IMR-90 (cell line): ENCODE results near the gene TBCA. TPM values are rescaled to one million over a fixed set of nuclear protein-coding genes. Genes with fewer than 3 reads are reported as not detected.
A peak's percentile ranks its signal among the peaks of the same experiment; 100 is the strongest.

ENCODE experiments used
- ATAC-seq: fragments of 200-7000 bp; cut with Tn5 transposase; 2 replicates; pipeline ENCODE4 v1.9.1; 2020; ENCODE audit warnings: low read depth, mild to moderate bottlenecking, moderate library complexity
- BruUV-seq: library from RNA; stranded (reverse); fragments of 400-500 nt; replicated peaks from 2 replicates; lab custom pipeline; 2021; lab: Mats Ljungman, UMichigan
- CTCF ChIA-PET: fragments of 300-600 bp; formaldehyde crosslinking; extraction: SDS; loops from one replicate; lab custom pipeline; 2021; ENCODE audit warnings: antibody characterized with exemption; lab: Yijun Ruan, JAX
- POLR2A ChIA-PET: fragments of 300-600 bp; sonication (Branson Sonifier 250); formaldehyde crosslinking; loops from one replicate; lab custom pipeline; 2022; ENCODE audit warnings: antibody characterized with exemption; ENCODE audit not compliant: unreplicated experiment; lab: Charles Lee
- DNase-seq: peaks from one replicate; pipeline ENCODE4 v3.0.0; 2013
- H2AFZ ChIP-seq: replicated peaks from 2 replicates; pipeline ENCODE3; 2013; ENCODE audit warnings: low read length, mild to moderate bottlenecking; ENCODE audit not compliant: poor library complexity
- H2AK5ac ChIP-seq: 2 replicates; pipeline ENCODE4 v1.6.1; 2013; ENCODE audit warnings: low read depth, low read length, inconsistent platforms
- H2AK9ac ChIP-seq: replicated peaks from 2 replicates; pipeline ENCODE3; 2013; ENCODE audit warnings: mild to moderate bottlenecking, low read depth, low read length, moderate library complexity; ENCODE audit not compliant: poor library complexity
- H2BK120ac ChIP-seq: 2 replicates; pipeline ENCODE4 v1.6.1; 2013; ENCODE audit warnings: low read depth, low read length, inconsistent platforms
- H2BK15ac ChIP-seq: 3 replicates; pipeline ENCODE4 v1.6.1; 2013; ENCODE audit warnings: low read depth, low read length, inconsistent platforms
- H2BK20ac ChIP-seq: 2 replicates; pipeline ENCODE4 v1.6.1; 2013; ENCODE audit warnings: low read depth, mild to moderate bottlenecking, inconsistent platforms, low read length, moderate library complexity
- H2BK5ac ChIP-seq: 2 replicates; pipeline ENCODE4 v1.6.1; 2013; ENCODE audit warnings: mild to moderate bottlenecking, low read depth, low read length, inconsistent platforms; ENCODE audit not compliant: poor library complexity, severe bottlenecking
- H3K14ac ChIP-seq: replicated peaks from 2 replicates; pipeline ENCODE4 v1.6.1; 2013; ENCODE audit warnings: low read depth, low read length, inconsistent platforms
- H3K18ac ChIP-seq: 2 replicates; pipeline ENCODE4 v1.6.1; 2013; ENCODE audit warnings: low read depth, low read length, control low read depth
- H3K23ac ChIP-seq: 2 replicates; pipeline ENCODE4 v1.6.1; 2013; ENCODE audit warnings: low read depth, low read length, inconsistent platforms
- H3K27ac ChIP-seq: 2 replicates; pipeline ENCODE4 v1.5.1; 2013; ENCODE audit warnings: mild to moderate bottlenecking, control low read depth, low read length; ENCODE audit not compliant: insufficient read depth
- H3K27me3 ChIP-seq: 2 replicates; pipeline ENCODE4 v1.6.1; 2013; ENCODE audit warnings: low read length; ENCODE audit not compliant: control insufficient read depth, insufficient read depth
- H3K36me3 ChIP-seq: 2 replicates; pipeline ENCODE4 v1.6.1; 2013; ENCODE audit warnings: low read length, mixed read lengths; ENCODE audit not compliant: control insufficient read depth, insufficient read depth
- H3K4ac ChIP-seq: 2 replicates; pipeline ENCODE4 v1.6.1; 2013; ENCODE audit warnings: low read depth, low read length, inconsistent platforms
- H3K4me1 ChIP-seq: 2 replicates; pipeline ENCODE4 v1.6.1; 2013; ENCODE audit warnings: low read length, mixed read lengths; ENCODE audit not compliant: control insufficient read depth, insufficient read depth
- H3K4me2 ChIP-seq: 2 replicates; pipeline ENCODE4 v1.6.1; 2013; ENCODE audit warnings: low read depth, mild to moderate bottlenecking, control low read depth, low read length, moderate library complexity
- H3K4me3 ChIP-seq: 2 replicates; pipeline ENCODE4 v1.5.1; 2013; ENCODE audit warnings: low read depth, mild to moderate bottlenecking, control low read depth, low read length, moderate library complexity; ENCODE audit not compliant: insufficient read depth
- H3K56ac ChIP-seq: 2 replicates; pipeline ENCODE4 v1.6.1; 2013; ENCODE audit warnings: low read length, inconsistent platforms; ENCODE audit not compliant: insufficient read depth; ENCODE audit errors: extremely low read depth
- H3K79me1 ChIP-seq, 2 experiments: 2 replicates each; pipeline ENCODE4 v1.6.1; 2013; ENCODE audit warnings: low read length in 2 of 2, inconsistent platforms in 1 of 2, low read depth in 1 of 2
- H3K9ac ChIP-seq: 2 replicates; pipeline ENCODE4 v1.6.1; 2013; ENCODE audit warnings: low read depth, low read length, control low read depth
- H3K9me1 ChIP-seq: 2 replicates; pipeline ENCODE4 v1.6.1; 2013; ENCODE audit warnings: low read length, inconsistent platforms; ENCODE audit not compliant: insufficient read depth
- H3K9me3 ChIP-seq: 2 replicates; pipeline ENCODE4 v1.6.1; 2013; ENCODE audit warnings: low read length; ENCODE audit not compliant: control insufficient read depth, insufficient read depth
- H4K20me1 ChIP-seq: 2 replicates; pipeline ENCODE4 v1.6.1; 2013; ENCODE audit warnings: low read length, inconsistent platforms; ENCODE audit not compliant: insufficient read depth
- H4K5ac ChIP-seq: 2 replicates; pipeline ENCODE4 v1.6.1; 2013; ENCODE audit warnings: mild to moderate bottlenecking, low read depth, low read length, control low read depth
- H4K8ac ChIP-seq, 2 experiments: 2 replicates each; pipeline ENCODE4 v1.6.1; 2013; ENCODE audit warnings: low read depth in 2 of 2, low read length in 2 of 2, control low read depth in 1 of 2, inconsistent platforms in 1 of 2
- H4K91ac ChIP-seq: 2 replicates; pipeline ENCODE4 v1.6.1; 2013; ENCODE audit warnings: low read depth, low read length, inconsistent platforms; ENCODE audit not compliant: insufficient read depth
- BHLHE40 ChIP-seq: fragments of 150-350 bp; IDR thresholded peaks from 2 replicates; pipeline ENCODE4 v1.6.1; 2016; ENCODE audit warnings: mild to moderate bottlenecking, low read depth, low read length
- CEBPB ChIP-seq: IDR thresholded peaks from 2 replicates; pipeline ENCODE4 v1.6.1; 2012; ENCODE audit warnings: low read depth, low read length, improper control_type of control experiment
- CHD1 ChIP-seq: IDR thresholded peaks from 2 replicates; pipeline ENCODE4 v1.6.1; 2012; ENCODE audit warnings: low read depth, low read length, improper control_type of control experiment
- CTCF ChIP-seq: conservative IDR thresholded peaks from 2 replicates; pipeline ENCODE4 v1.5.1; 2012; ENCODE audit warnings: mild to moderate bottlenecking, low read depth, low read length, improper control_type of control experiment
- ELK1 ChIP-seq: fragments of 150-350 bp; IDR thresholded peaks from 2 replicates; pipeline ENCODE4 v1.6.1; 2016; ENCODE audit warnings: low read depth, mild to moderate bottlenecking, low read length, moderate library complexity, borderline replicate concordance
- FOS ChIP-seq: fragments of 150-350 bp; IDR thresholded peaks from 2 replicates; pipeline ENCODE4 v1.6.1; 2016; ENCODE audit warnings: low read depth, low read length
- MAFK ChIP-seq: IDR thresholded peaks from 2 replicates; pipeline ENCODE4 v1.6.1; 2012; ENCODE audit warnings: low read depth, low read length, improper control_type of control experiment
- MAZ ChIP-seq: IDR thresholded peaks from 2 replicates; pipeline ENCODE4 v1.6.1; 2012; ENCODE audit warnings: low read depth, mild to moderate bottlenecking, low read length, improper control_type of control experiment, moderate library complexity, borderline replicate concordance
- MXI1 ChIP-seq: IDR thresholded peaks from 2 replicates; pipeline ENCODE4 v1.6.1; 2012; ENCODE audit warnings: low read depth, mild to moderate bottlenecking, low read length, moderate library complexity, borderline replicate concordance
- NFE2L2 ChIP-seq: fragments of 150-350 bp; IDR thresholded peaks from 2 replicates; pipeline ENCODE4 v1.6.1; 2016; ENCODE audit warnings: low read depth, mild to moderate bottlenecking, low read length
- POLR2A ChIP-seq: IDR thresholded peaks from 2 replicates; pipeline ENCODE4 v1.6.1; 2012; ENCODE audit warnings: mild to moderate bottlenecking, low read depth, low read length
- RAD21 ChIP-seq: IDR thresholded peaks from 2 replicates; pipeline ENCODE4 v1.6.1; 2012; ENCODE audit warnings: low read length, improper control_type of control experiment
- RCOR1 ChIP-seq: IDR thresholded peaks from 2 replicates; pipeline ENCODE4 v1.6.1; 2012; ENCODE audit warnings: mild to moderate bottlenecking, low read length, improper control_type of control experiment; ENCODE audit not compliant: insufficient replicate concordance
- RFX5 ChIP-seq: IDR thresholded peaks from 2 replicates; pipeline ENCODE4 v1.8.0; 2012; ENCODE audit warnings: low read depth, mild to moderate bottlenecking, low read length, moderate library complexity
- SMC3 ChIP-seq: fragments of 150-350 bp; IDR thresholded peaks from 2 replicates; pipeline ENCODE4 v1.6.1; 2016; ENCODE audit warnings: low read depth, mild to moderate bottlenecking, antibody characterized with exemption, low read length, moderate library complexity
- USF2 ChIP-seq: fragments of 150-350 bp; IDR thresholded peaks from 2 replicates; pipeline ENCODE4 v1.6.1; 2017; ENCODE audit warnings: mild to moderate bottlenecking, antibody characterized with exemption, low read length, low read depth
- dilution Hi-C: fragments of 300-500 bp; cut with HindIII; formaldehyde crosslinking; loops from one replicate; pipeline ENCODE4 v1.14.3; 2018; ENCODE audit warnings: low sequenced_read_pairs; ENCODE audit not compliant: unreplicated experiment
- in situ Hi-C: fragments of 300-500 bp; cut with MboI; formaldehyde crosslinking; loops from 3 replicates; pipeline ENCODE4 v1.14.3; 2019; ENCODE audit warnings: low sequenced_read_pairs, inconsistent platforms, mixed read lengths
- intact Hi-C: fragments of 100-400 bp; cut with micrococcal nuclease; formaldehyde crosslinking; loops from 2 replicates; pipeline ENCODE4 v1.10.0; 2022
- polyA plus RNA-seq, 3 experiments: library from polyadenylated mRNA; depleted of rRNA; stranded (reverse); fragments of >200 nt; gene quantifications; 2 replicates each; pipeline ENCODE4 v1.2.3, GENCODE V29; 2012; ENCODE audit warnings: low replicate concordance in 1 of 3
- total RNA-seq: library from RNA; depleted of rRNA; stranded (reverse); fragments of >200 nt; gene quantifications from 2 replicates; pipeline ENCODE4 v1.2.3, GENCODE V29; 2012

The TBCA gene
- total and polyA plus RNA-seq, 2 of the 4 experiments (the other 2 are of a cell fraction) = 6.1 to 137 TPM

GRCh38 chr5:77709993-77710685 is 66.0 kb downstream of the TBCA start:
- no peak overlapping the region for H3K56ac ChIP-seq
- dilution Hi-C loops = no loop called here

More at GRCh38 chr5:77709993-77710685, 66.0 kb downstream of the TBCA start:
- no peak overlapping the region for H3K14ac ChIP-seq
- H3K9me1 ChIP-seq = peaks cover 6% of the 10 kb centered on the region; the same call in 1 of the 2 replicates
- no peak overlapping the region for H2BK5ac ChIP-seq
- POLR2A ChIA-PET = no interaction called here
- no peak overlapping the region for H4K91ac ChIP-seq
- TF ChIP-seq CTCF (no peak), USF2 (no peak), ELK1 (no peak), MXI1 (no peak), NFE2L2 (no peak), POLR2A (no peak), MAZ (no peak), RCOR1 (no peak), SMC3 (no peak), RAD21 (no peak), CEBPB (no peak), CHD1 (no peak), FOS (no peak), RFX5 (no peak), BHLHE40 (no peak), MAFK (no peak)
- no peak overlapping the region for H3K4me2 ChIP-seq
- no peak overlapping the region for H2AFZ ChIP-seq
- H2BK15ac ChIP-seq = no peak overlapping the region
- no peak overlapping the region for H3K4me3 ChIP-seq
- H2BK120ac ChIP-seq = no peak overlapping the region
- H3K23ac ChIP-seq = no peak overlapping the region
- H3K27me3 ChIP-seq = no peaks in the 10 kb centered on the region
- ATAC-seq = no peak
- H2AK9ac ChIP-seq = no peak overlapping the region
- no peaks in the 10 kb centered on the region for H3K4me1 ChIP-seq
- H3K79me1 ChIP-seq = peaks cover 17 to 43% of the 10 kb centered on the region in 2 experiments
- H2BK20ac ChIP-seq = no peak overlapping the region
- CTCF ChIA-PET = no interaction called here
- peaks cover 8% of the 10 kb centered on the region for H4K20me1 ChIP-seq
- in situ Hi-C loops (no loop called here), intact Hi-C loops (no loop called here)
- H3K18ac ChIP-seq = no peak overlapping the region
- H4K8ac ChIP-seq = no peak overlapping the region
- no peak overlapping the region for H2AK5ac ChIP-seq
- no peak overlapping the region for H3K27ac ChIP-seq
- no peak overlapping the region for H3K9ac ChIP-seq
- peaks cover 15% of the 10 kb centered on the region for H3K36me3 ChIP-seq
- BruUV-seq = no TSS peak
- peak; percentile 3 for DNase-seq
- H3K4ac ChIP-seq = no peak overlapping the region
- no peak overlapping the region for H4K5ac ChIP-seq
- no peaks in the 10 kb centered on the region for H3K9me3 ChIP-seq
